Adipocyte (in vitro differentiated cells): ENCODE results near the gene RHBDL1.

ENCODE experiments used
- DNase-seq: peaks from one replicate; pipeline ENCODE4 v3.0.0-alpha.2; 2015; ENCODE audit warnings: low read depth
- H3K27me3 ChIP-seq: replicated peaks from 2 replicates; pipeline ENCODE4 v1.7.0; 2013; ENCODE audit warnings: mild to moderate bottlenecking, low read length, moderate library complexity; ENCODE audit not compliant: control insufficient read depth, insufficient read depth
- H3K36me3 ChIP-seq: 2 replicates; pipeline ENCODE4 v1.7.0; 2013; ENCODE audit warnings: low read length, mild to moderate bottlenecking, moderate library complexity; ENCODE audit not compliant: control insufficient read depth, insufficient read depth, severe bottlenecking
- H3K4me1 ChIP-seq: 2 replicates; pipeline ENCODE4 v1.7.0; 2013; ENCODE audit warnings: mild to moderate bottlenecking, low read length, moderate library complexity; ENCODE audit not compliant: control insufficient read depth, insufficient read depth
- H3K4me3 ChIP-seq: 2 replicates; pipeline ENCODE4 v1.7.0; 2013; ENCODE audit warnings: mild to moderate bottlenecking, low read length, moderate library complexity
- H3K9ac ChIP-seq: 2 replicates; pipeline ENCODE4 v1.7.0; 2013; ENCODE audit warnings: mild to moderate bottlenecking, low read length, moderate library complexity
- H3K9me3 ChIP-seq: 2 replicates; pipeline ENCODE4 v1.7.0; 2013; ENCODE audit warnings: mild to moderate bottlenecking, low read length, moderate library complexity; ENCODE audit not compliant: control insufficient read depth

Gene RHBDL1

GRCh38 chr16:631808-632358, 43.6 kb upstream of the RHBDL1 start:
- Histone ChIP-seq H3K9ac (no peak overlapping the region), H3K4me1 (peaks cover 14% of the 10 kb centered on the region), H3K9me3 (no peaks in the 10 kb centered on the region), H3K4me3 (no peak overlapping the region), H3K36me3 (peaks cover 16% of the 10 kb centered on the region), H3K27me3 (no peaks in the 10 kb centered on the region)
- DNase-seq: no peak

GRCh38 chr16:632486-633335, 42.8 kb upstream of the RHBDL1 start:
- peaks cover 14% of the 10 kb centered on the region for H3K4me1 ChIP-seq
- DNase-seq: no peak
- no peaks in the 10 kb centered on the region for H3K27me3 ChIP-seq
- no peak overlapping the region for H3K9ac ChIP-seq
- H3K9me3 ChIP-seq: no peaks in the 10 kb centered on the region
- no peak overlapping the region for H3K4me3 ChIP-seq
- H3K36me3 ChIP-seq: peaks cover 12% of the 10 kb centered on the region

- Histone ChIP-seq H3K36me3 (peaks cover 11% of the 10 kb centered on the region), H3K9me3 (no peaks in the 10 kb centered on the region), H3K4me3 (no peak overlapping the region), H3K27me3 (no peaks in the 10 kb centered on the region), H3K9ac (no peak overlapping the region), H3K4me1 (peaks cover 14% of the 10 kb centered on the region)
- no peak for DNase-seq
Measured at GRCh38 chr16:633336-634050, 42.0 kb upstream of the RHBDL1 start.

GRCh38 chr16:634051-634670, 41.3 kb upstream of the RHBDL1 start:
- Histone ChIP-seq H3K27me3 (no peaks in the 10 kb centered on the region), H3K4me3 (no peak overlapping the region), H3K36me3 (peaks cover 7% of the 10 kb centered on the region), H3K9me3 (no peaks in the 10 kb centered on the region), H3K4me1 (peaks cover 14% of the 10 kb centered on the region), H3K9ac (no peak overlapping the region)
- DNase-seq: no peak

- no peaks in the 10 kb centered on the region for H3K27me3 ChIP-seq
- peak overlapping the region; percentile 87 for H3K4me3 ChIP-seq
Measured at GRCh38 chr16:634996-635395, 40.5 kb upstream of the RHBDL1 start.

GRCh38 chr16:635573-636205, 39.8 kb upstream of the RHBDL1 start:
- H3K4me1 ChIP-seq: peaks cover 5% of the 10 kb centered on the region
- no peaks in the 10 kb centered on the region for H3K9me3 ChIP-seq
- no peaks in the 10 kb centered on the region for H3K27me3 ChIP-seq
- peak; percentile 15 for DNase-seq
- H3K36me3 ChIP-seq: peaks cover 7% of the 10 kb centered on the region
- H3K9ac ChIP-seq: peak overlapping the region; percentile 93
- peak overlapping the region; percentile 87 for H3K4me3 ChIP-seq

More at GRCh38 chr16:634996-635395, 40.5 kb upstream of the RHBDL1 start:
- Histone ChIP-seq H3K4me1 (peaks cover 11% of the 10 kb centered on the region), H3K9ac (peak overlapping the region; percentile 93), H3K9me3 (no peaks in the 10 kb centered on the region), H3K36me3 (peaks cover 7% of the 10 kb centered on the region)
- no peak for DNase-seq

- no peaks in the 10 kb centered on the region for H3K27me3 ChIP-seq
- H3K4me3 ChIP-seq: peak within 1 kb of the TSS; percentile 87
- H3K9me3 ChIP-seq: no peaks in the 10 kb centered on the region
- H3K9ac ChIP-seq: peak within 1 kb of the TSS; percentile 93
- H3K36me3 ChIP-seq: peaks cover 7% of the 10 kb centered on the region
- H3K4me1 ChIP-seq: peaks cover 5% of the 10 kb centered on the region
- DNase-seq: peak; percentile 98
Measured at GRCh38 chr16:636206-637080, 39.0 kb upstream of the RHBDL1 start, which contains the start of gene METTL26. Gene METTL26 (minus strand): TSS chr16:636305. CDS start chr16:636290, 15 bp downstream.

- peaks cover 7% of the 10 kb centered on the region for H3K36me3 ChIP-seq
- peak overlapping the region; percentile 93 for H3K9ac ChIP-seq
- peak; percentile 96 for DNase-seq
- H3K27me3 ChIP-seq: no peaks in the 10 kb centered on the region
- peaks cover 5% of the 10 kb centered on the region for H3K4me1 ChIP-seq
- H3K4me3 ChIP-seq: peak overlapping the region; percentile 87
- H3K9me3 ChIP-seq: no peaks in the 10 kb centered on the region
Measured at GRCh38 chr16:637081-638018, 38.1 kb upstream of the RHBDL1 start.

GRCh38 chr16:638034-638543, 37.4 kb upstream of the RHBDL1 start:
- Histone ChIP-seq H3K9me3 (no peaks in the 10 kb centered on the region), H3K4me3 (no peak overlapping the region), H3K36me3 (peaks cover 7% of the 10 kb centered on the region), H3K9ac (no peak overlapping the region), H3K4me1 (peaks cover 7% of the 10 kb centered on the region), H3K27me3 (no peaks in the 10 kb centered on the region)
- DNase-seq: no peak
